Activated T-cell treated with anti-CD3 and anti-CD28 coated beads for 1 hour (primary cell): Measurements from ENCODE around the gene VPS33B.
"Not testable (repeated sequence)": the region's sequence is repeated elsewhere in the genome, so short reads cannot be mapped to it uniquely, and the experiment has no call there.

Experiments used
- DNase-seq: peaks from one replicate; pipeline ENCODE4 v3.0.0-alpha.2; 2020; ENCODE audit warnings: low read depth

Gene VPS33B

DNA sequence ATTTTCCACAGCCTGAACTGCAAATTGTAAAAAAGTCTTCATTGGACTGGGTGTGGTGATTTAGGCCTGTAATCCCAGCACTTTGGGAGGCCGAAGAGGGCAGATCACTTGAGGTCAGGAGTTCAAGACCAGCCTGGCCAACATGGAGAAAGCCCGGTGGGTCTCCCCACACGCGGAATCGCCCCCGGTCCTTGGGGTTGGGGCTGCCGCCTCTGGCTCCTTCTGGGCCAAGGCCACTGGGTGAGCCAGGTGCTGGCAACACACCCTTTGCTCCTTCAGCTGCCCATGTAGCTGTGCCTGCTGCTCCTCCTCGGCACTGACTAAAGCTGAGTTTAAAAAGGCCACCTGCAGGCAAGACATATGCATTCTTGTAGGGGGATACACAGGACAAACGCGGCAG lies 9.4 kb upstream of the VPS33B start:
- DNase-seq, result no peak

DNA sequence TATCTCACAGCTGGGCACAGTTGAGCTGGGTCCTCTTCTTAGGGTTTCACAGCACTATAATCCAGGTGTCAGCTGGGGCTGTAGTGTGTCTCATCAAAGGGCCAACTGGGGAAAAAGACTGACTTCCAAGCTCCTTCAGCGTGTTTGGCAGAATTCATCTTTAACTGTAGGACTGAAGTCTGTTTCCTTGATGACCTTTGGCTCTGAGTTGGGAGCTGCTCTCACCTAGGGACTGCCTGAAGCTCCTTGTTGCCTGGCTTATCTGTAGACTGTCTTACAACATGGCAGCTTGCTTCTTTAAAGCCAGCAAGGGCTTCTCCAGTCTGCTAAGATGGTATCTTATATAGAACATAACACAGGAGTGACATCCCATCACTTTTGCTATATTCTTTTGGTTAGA lies 5.3 kb upstream of the VPS33B start:
- no peak for DNase-seq

DNA sequence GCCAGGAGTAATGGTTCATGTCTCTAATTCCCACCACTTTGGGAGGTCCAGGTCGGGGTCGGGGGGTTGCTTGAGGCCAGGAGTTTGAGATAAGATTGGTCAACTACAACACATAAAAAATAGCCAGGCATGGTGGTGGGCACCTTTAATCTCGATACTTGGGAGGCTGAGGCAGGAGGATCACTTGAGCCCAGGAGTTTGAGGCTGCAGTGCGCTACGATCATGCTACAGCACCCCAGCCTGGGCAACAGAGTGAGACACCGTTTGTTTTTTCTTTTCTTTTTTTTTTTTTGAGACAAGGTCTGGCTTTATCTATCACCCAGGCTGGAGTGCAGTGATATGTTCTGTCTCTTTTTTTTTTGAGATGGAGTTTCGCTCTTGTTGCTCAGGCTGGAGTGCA lies 1.3 kb upstream of the VPS33B start:
- no peak for DNase-seq

DNA sequence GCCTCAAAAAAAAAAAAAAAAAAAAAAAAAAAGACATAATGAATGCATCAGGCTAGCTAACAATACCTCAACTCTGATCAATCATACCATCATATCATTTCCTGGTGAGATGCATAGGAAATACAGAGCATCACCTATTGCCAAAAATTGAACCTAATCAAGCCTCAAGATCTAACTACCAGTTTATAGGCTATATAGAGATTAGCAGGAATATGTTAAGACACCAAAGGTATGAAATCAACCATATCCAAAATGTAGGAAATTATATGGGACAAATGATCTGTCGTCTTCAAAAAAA lies 387 bp upstream of the VPS33B start:
- no peak for DNase-seq

DNA sequence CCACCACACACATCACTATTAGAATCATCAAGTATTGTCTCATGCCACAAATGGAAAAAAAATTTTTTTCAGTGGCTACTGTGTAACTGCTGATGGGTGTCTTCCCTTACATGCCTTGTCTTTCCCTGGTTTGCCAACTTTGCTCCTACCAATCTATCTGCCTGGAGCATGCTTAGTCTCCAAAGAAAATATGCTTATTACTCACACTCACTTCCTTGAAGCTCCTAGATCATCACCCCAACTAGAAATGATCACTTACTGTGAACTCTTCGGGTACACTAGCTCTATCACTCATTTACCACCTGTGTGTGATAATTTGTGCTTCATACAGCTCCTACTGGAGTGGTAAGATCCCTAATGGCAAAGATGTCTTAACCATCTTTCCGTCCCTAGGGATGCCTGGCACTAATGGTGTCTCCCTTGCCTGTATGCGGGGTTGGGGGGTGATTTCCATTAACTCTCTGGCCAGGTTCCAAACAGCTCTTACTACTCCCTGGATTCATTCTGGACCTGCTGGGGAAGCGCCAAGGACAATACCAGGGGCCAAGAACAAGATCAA lies 799 bp downstream of the VPS33B start:
- DNase-seq, result no peak

DNA sequence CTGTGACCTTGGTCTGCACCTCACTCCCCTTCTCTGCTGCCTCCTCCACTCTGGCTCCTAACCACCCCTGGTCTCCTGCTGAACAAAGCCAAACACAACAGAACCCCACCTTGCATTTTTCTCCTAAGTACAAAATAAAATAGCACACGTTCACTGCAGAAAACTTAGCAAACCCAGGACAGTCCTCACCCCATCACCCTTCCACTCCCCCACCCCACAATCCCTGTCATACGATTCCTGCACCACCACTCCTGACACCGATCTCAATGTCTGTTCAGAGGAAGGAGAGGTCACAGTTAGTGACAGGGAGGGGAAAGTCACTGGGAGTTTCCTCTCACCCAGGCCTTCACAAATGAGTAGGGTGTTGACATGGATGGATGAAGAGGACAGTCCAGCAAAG lies 4.2 kb downstream of the VPS33B start:
- no peak for DNase-seq

DNA sequence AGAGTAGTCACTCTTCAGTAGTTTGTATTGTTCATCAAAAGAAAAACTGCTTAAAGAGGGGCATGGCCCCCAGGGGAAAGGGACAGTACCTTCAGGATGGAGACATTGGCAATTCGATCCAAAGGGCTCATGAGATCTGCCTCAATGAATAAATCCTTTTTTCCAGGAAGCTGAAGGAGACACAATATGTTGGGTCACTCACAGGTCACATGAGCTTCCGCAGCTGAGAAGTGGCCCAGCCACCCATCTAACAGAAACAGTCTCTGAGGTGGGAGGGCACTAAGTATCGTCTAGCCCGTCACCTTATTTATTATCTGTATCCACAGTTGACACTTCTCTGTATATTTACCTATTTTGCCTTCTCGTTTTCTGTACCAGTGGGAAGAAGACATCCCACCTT lies 4.7 kb downstream of the VPS33B start:
- DNase-seq, result no peak

DNA sequence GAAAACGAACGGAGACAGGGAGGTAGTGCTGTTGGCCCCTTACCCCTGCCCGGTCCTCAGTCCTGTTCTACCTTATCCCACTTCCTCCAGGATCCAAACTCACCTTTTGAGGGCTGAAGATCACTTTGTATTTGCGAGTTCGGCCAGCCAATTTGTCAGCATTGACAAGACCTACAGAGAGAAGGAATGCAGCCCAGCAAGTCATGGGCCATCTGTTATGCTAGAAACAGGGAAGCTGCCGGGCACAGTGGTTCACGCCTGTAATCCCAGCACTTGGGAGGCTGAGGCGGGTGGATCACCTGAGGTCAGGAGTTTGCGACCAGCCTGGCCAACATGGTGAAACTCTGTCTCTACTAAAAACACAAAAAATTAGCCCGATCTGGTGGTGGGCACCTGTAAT lies 8.7 kb downstream of the VPS33B start:
- DNase-seq, result not testable (repeated sequence)

DNA sequence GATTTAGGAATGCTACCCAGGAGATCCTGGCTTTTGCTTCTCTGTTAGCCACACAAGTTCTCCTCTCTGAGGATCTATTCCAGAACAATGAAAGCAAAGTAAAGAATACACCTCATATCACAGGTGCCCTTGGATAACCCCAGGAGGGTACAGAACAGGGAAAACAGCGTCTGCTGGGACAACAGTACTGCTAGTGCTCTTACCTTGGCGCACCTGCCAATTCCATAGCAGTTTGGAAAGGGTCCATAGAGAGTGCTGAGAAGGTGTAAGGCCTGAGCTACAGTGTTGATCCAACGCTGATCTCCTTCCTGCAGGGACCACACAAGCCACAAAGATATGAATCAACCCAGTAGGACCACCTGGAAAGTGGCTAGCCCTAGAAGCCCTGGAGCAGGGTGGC lies 15.1 kb downstream of the VPS33B start:
- DNase-seq, result no peak

DNA sequence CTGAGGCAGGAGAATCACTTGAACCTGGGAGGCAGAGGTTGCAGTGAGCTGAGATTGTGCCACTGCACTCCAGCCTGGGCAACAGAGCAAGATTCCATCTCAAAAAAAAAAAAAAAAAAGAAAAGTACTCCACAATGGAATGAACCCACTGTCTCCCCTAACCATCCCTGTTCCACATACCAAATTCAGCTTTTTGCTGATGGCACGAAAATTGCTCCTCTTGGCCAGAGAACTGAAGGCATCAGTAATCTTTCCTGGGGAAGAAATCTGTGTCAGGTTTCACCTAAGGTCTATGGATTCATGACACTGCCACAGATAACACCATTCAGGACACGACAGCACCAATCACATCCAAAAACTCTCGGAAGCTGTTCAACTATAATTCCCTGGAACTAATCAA lies 21.2 kb downstream of the VPS33B start:
- DNase-seq, result no peak

DNA sequence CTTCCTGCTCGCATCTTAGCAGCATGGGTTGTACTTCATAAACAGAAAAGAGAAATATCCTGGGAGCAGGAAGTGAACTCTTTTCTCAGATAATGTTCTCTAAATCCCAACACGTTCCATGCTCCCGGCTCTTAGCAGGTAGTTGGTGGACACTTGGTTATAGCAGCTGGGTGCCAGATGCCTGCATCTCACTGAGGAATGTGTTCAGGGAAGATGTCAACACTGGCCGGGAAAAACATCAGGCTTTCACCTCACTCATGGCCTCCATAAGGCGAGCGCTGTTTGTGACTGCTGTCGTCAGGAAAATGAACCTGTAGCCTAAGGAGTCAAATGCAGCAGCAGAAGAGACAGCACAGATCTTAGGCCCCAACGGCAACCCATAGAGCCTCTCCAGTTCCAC lies 23.7 kb downstream of the VPS33B start:
- DNase-seq, result no peak

DNA sequence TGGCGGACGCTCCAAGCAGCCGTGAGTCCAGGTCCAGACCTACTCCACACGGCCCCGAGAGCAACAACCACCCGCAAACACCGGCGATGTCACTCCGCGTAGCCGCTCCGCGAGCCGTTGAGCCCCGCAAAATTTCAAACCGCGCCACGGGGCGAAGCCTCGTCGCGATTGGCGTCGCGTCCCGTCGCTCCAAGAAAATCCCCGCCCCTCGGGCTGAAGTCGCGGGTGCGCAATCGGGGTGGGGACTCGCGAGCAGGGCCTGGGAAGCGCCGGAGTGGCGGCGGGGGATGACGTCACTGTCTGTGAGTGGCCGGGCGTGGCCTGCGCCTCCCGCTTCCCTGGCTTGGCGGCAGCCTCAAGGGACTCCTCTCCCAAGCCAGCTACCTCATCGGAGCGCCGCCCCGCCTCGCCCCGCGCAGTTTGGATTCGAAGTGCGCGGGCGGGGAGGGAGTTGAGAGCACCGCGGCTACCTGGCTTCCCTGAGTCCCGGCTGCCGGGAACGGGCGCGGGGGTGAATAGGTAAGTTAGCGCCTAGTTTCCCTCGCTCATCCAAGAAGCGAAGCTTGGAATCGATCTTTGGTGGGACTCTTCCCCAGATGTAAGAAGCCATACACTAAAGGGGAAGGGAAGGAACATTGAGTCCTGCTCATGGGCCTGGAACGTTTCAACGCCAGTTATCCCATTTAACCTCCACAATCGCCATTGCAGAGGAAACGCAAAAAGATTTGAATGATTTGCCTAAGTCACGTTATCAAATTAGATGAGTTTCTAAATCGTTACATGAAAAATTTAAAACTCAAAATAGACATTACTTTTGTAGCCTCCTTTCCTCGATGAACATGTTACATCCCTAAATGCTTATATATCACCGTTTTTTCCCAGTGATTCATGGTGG lies 27.7 kb downstream of the VPS33B start, which contains the start of gene PRC1:
PRC1 (minus strand) TSS at position 119 of the 895 bp plus-strand sequence; CDS start at position 1, 118 bp downstream.
- DNase-seq, result peak; percentile 95

DNA sequence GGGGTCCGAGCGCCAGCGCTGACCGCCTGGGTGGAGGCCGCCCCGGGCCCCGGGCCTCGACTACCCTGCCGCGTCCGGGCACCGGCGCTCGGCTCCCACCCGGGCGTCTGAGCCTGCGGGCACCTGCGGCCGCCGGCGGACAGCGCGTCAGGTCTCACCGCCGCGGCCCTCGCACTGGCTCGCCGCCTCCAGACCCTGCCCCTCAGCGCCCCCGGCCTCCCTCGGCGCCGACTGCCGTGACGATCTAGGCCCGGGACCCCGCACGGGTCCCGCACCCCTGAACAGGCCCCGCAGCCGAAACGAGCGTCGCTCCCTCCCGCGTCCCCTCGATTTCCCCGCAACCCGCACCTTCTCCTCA lies 28.4 kb downstream of the VPS33B start:
- DNase-seq, result no peak

DNA sequence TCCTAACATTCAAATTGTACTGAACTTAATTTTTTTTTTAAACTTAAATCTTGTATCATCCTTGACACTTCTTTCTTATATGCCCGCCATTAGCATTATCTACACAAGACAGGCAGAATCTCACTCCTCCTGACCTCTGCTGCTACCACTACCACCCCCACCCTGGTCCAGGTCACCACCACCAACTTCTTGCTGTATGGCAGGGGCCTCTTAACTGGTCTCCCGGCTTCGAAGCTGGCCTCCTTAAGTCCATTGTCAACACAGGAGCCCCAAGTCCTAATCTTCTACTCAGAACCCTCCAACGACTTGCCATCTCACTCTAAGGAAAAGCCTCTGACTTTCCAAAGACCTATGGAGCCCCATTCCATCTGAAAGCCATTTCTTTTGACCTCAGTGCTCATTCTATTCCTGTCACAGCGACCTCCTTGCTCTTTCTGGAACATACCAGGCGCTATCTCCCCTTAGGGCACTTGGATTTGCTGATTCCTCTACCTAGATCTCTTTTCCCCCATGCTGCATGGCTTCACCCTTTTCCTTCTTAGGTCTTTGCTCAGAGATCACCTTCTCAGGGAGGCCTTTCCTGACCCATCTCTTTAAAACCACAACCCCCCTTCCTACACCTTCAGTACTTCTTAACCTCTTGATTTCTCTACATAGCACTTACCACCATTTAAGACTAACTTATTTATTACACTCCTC lies 30.7 kb downstream of the VPS33B start:
- DNase-seq, result no peak

DNA sequence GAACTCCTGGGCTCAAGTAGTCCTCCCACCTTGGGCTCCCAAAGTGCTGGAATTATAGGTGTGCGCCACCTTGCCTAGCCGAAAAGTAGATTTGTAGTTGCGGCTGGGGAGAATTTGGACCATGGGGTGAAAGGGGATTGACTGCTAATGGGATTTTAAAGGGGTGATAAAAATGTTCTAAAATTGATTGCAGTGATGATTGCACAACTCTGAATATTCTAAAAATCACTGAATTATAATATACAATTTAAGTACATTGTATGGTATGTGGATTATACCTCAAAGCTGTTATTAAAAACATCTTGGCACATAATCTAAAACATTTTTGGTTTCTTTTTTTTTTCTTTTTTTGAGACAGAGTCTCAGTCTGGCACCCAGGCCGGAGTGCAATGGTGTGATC lies 31.9 kb downstream of the VPS33B start:
- DNase-seq, result no peak

DNA sequence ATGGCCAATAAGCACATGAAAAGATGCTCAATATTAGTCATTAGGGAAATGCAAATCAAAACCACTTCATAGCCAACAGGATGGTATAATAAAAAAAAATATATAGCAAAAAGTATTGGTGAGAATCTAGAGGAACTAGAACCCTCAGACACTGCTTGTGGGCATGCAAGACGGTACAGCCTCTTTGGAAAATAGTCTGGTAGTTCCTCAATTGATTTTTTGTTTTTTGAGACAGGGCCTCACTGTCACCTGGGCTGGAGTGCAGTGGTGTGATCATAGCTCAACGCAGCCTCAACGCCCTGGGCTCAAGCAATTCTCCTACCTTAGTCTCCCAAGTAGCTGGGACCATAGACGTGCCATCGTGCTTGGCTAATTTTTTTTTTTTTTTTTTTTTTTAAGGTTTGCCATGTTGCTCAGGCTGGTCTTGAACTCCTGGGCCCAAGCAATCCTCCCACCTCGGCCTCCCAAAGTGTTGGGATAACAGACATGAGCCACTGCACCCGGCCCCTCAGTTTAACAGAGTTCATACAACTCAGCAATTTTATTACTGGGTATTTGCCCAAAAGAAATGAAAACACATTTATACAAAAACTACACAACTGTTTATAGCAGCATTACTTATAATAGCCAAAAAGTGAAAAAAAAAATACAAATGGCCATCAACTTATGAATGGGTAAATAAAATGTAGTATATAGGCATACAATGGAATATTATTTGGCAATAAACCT lies 33.2 kb downstream of the VPS33B start:
- no peak for DNase-seq

DNA sequence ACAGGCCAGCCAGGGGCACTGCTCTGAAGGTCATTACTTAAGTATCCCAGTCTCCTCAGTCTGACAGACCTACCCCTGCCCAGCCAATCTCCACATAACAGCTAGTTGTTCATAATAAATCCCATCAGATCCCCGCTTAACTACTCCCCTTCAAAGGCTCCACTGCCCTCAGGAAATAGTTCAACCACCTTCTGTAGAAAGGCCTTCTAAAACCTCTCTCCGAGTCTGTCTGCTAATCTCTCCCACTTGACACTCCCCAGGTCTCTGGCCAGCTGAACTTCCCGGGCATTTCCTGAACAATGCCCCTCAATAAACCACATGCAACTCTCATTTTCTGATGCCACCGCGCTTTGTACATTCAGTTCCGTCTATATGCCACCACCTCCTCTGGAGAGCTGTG lies 34.1 kb downstream of the VPS33B start:
- DNase-seq, result no peak

DNA sequence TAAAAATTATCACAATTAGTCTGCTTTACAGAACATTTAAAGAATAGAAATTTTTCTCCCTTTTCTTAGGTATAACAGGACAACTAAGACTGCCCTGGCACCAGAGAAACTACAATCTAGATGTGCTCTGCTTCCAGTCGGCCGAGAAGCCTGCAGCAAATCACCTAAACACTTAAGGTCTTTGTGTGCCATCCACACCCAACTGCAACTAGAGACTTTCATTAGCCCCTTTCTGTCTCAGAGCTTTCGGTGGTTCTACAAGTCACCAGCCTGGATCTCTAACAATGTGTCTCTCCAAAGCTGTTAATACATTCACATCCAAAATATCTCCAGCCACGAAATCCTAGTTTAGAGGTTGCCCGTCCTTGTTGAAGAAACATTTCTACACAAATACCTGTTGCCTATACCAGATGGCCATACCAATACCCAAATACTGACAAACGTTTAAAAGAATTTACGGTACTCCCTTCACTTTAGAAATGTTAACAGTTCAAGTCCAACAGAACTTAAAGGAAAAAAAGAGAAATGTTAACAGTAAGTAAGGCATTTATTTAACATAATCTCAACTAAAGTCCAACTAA lies 34.7 kb downstream of the VPS33B start:
- DNase-seq, result no peak

DNA sequence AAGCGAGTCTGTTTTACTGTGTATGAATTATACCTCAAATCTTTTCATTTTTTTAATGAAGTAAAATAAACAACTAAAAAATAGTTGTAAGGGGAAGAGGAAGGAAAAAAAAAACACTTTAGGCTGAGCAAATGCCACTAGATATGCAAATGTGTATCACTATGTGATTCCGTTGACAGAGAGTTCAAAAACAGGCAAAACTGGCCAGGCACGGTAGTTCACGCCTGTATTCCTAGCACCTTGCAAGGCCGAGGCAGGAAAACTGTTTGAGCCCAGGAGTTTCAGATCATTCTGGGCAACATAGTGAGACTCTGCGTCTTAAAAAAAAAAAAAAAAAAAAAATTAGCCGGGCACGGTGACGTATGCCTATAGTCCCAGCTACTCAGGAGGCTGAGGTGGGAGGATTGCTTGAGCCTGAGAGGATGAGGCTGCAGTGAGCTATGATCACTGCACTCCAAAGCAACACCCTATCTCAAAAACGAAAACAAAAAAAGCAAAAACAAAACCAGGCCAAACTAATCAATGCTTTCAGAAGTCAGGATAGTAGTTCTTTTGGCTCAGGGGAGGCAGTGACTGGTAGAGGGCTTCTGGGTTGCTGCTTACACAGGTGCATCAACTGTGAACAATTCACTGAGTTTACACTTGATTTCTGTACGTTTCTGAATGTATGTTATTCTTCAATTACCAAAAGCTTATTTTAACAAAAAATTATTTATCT lies 35.4 kb downstream of the VPS33B start:
- DNase-seq, result no peak

DNA sequence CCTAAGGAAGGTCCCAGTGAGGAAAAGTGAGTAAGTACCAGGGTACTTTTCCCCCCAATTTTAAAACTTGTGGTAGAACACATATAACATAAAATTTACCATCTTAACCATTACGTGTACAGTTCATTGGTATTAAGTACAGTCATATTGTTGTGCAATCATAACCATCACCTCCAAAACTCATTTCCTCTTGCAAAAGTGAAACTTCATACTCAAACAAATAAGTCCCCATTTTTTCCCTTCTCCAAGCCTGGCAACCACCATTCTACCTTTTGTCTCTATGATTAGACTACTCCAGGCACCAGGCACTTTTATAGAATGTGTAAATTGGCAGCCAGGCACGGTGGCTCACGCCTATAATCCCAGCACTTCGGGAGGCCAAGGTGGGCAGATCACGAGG lies 40.3 kb downstream of the VPS33B start:
- no peak for DNase-seq

DNA sequence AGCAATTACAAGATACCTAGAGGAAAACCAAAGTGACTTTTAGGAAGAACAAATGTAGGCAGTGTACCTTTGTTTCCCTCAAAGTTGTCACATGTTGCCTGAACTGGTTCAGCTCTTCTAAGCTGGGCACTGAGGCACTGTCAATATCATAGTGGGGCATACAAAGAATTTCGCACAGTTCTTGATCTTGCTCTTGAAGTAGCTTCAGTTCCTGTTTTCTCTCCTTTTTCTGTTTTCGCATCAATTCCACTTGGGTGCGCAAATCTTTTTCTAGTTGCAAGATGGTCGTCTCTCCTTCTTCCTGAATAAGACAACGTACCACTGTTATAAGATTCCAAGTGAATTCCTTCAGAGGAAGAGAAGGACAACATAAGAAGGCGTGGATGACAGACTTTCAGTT lies 40.7 kb downstream of the VPS33B start:
- DNase-seq, result no peak

DNA sequence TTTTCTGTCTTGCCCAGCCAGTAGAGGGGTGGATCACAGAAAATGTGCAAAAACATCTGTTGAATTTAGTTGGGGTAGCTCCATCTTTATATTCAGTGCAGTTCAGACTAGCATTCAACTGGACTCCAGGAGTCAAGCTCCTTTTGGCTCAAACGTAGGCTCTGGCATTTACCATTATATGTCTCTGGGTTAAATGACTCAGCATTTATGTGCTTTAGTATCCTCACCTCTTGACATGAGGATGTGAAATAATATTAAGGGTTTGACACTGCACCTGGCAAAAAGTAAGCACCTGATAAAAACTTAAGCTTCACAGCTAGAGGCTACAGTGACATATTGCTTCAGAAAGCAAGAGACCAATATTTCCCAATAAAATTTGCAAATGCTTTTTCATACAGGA lies 42.8 kb downstream of the VPS33B start:
- DNase-seq, result no peak
